ENCODE data around the gene SSC5D. TPM values are rescaled to one million over a fixed set of nuclear protein-coding genes. Genes with fewer than 3 reads are reported as not detected.

The SSC5D gene
- total RNA-seq, 1 experiment from 2014 or later: 3.2 TPM

DNA sequence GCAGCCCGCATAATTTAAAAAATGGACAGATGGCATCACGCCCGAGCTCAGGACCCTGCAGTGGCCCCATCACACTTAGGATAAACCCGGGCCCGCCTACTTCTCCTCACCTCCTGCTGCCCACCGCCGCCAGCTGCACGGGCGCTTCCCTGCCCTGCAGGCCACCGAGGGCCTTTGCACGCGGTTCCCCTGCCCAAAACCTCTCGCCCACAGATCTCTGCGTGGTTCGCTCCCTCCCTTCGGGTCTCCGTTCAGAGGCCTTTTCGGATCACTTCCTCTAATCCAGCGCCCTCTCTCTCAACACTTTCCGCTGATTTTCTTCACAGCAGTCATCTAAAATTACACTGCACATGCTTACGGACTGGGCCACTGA lies 46.9 kb upstream of the SSC5D start:
- Histone ChIP-seq H3K18ac (ENCODE audit: insufficient read length, low read depth, low read length) (no peak overlapping the region), H4K91ac (ENCODE audit: insufficient read length, low read depth, low read length) (no peak overlapping the region), H4K8ac (replicated peaks; ENCODE audit: insufficient read length, low read depth, low read length) (no peak overlapping the region), H3K9ac (ENCODE audit: extremely low read depth, insufficient read length, low read length) (no peak overlapping the region), H2BK5ac (ENCODE audit: insufficient read length, low read length) (no peak overlapping the region), H3K79me2 (ENCODE audit: insufficient read depth, low read length) (no peaks in the 10 kb centered on the region), H3K23ac (ENCODE audit: insufficient read length, low read depth, low read length) (no peak overlapping the region), H2AK5ac (ENCODE audit: insufficient read length, low read length) (no peak overlapping the region), H3K23me2 (ENCODE audit: insufficient read length, low read depth, low read length, poor library complexity, severe bottlenecking) (peaks cover 21% of the 10 kb centered on the region), H3K56ac (ENCODE audit: insufficient read length, low read depth, low read length) (no peak overlapping the region), H4K20me1 (ENCODE audit: control insufficient read depth, insufficient read depth, insufficient read length) (no peaks in the 10 kb centered on the region), H2BK12ac (ENCODE audit: insufficient read length, low read depth, low read length) (no peak overlapping the region), H2BK20ac (ENCODE audit: low read depth, low read length, poor library complexity, severe bottlenecking) (no peak overlapping the region), H3K9me3 (ENCODE audit: control insufficient read depth, low read depth, low read length) (no peaks in the 10 kb centered on the region), H3K4ac (ENCODE audit: low read depth, low read length) (no peak overlapping the region), H3K4me2 (ENCODE audit: insufficient read depth, insufficient read length, low read length) (peak overlapping the region; percentile 69), H3K27ac (ENCODE audit: insufficient read length, low read depth, low read length) (no peak overlapping the region), H2BK120ac (ENCODE audit: low read depth, low read length, poor library complexity, severe bottlenecking) (no peak overlapping the region), H2AFZ (ENCODE audit: low read length) (no peak overlapping the region), H3K27me3 (ENCODE audit: insufficient read depth, low read length) (peaks cover 30% of the 10 kb centered on the region), H3K14ac (ENCODE audit: insufficient read depth, low read length) (no peak overlapping the region), H2BK15ac (ENCODE audit: low read depth, low read length) (no peak overlapping the region), H3K79me1 (ENCODE audit: insufficient read depth, low read depth, low read length, poor library complexity, severe bottlenecking) (no peaks in the 10 kb centered on the region), H3K4me1 (ENCODE audit: insufficient read depth, low read length) (0 out of 2 replicates have a peak, but pooled peaks cover 2% of the 10 kb centered on the region), H4K5ac (ENCODE audit: insufficient read length, low read depth, low read length) (no peak overlapping the region), H3T11ph (ENCODE audit: low read length) (no peak overlapping the region)
- no peaks in the 10 kb centered on the region; a peak in 1 of 7 replicates for H3K36me3 Mint-ChIP-seq (ENCODE audit: insufficient read depth in 1 of 3, low read depth in 3 of 3)
- peaks cover 0 to 5% of the 10 kb centered on the region in 2 experiments; a peak in 3 of 5 replicates for H3K9me3 Mint-ChIP-seq
- no peak overlapping the region for H3K27ac Mint-ChIP-seq
- H3K27me3 Mint-ChIP-seq (ENCODE audit: low read depth): peaks cover 52% of the 10 kb centered on the region
- peak overlapping the region; percentile 50 to 75 for H3K4me3 Mint-ChIP-seq
- TF ChIP-seq, protein P1, sequence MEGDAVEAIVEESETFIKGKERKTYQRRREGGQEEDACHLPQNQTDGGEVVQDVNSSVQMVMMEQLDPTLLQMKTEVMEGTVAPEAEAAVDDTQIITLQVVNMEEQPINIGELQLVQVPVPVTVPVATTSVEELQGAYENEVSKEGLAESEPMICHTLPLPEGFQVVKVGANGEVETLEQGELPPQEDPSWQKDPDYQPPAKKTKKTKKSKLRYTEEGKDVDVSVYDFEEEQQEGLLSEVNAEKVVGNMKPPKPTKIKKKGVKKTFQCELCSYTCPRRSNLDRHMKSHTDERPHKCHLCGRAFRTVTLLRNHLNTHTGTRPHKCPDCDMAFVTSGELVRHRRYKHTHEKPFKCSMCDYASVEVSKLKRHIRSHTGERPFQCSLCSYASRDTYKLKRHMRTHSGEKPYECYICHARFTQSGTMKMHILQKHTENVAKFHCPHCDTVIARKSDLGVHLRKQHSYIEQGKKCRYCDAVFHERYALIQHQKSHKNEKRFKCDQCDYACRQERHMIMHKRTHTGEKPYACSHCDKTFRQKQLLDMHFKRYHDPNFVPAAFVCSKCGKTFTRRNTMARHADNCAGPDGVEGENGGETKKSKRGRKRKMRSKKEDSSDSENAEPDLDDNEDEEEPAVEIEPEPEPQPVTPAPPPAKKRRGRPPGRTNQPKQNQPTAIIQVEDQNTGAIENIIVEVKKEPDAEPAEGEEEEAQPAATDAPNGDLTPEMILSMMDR (conservative IDR thresholded peaks at IDR 0.05): no peak
- WGBS (ENCODE audit: extremely low coverage, insufficient read length, low lambda C conversion rate): no CpG with 5 or more reads among the region's 21 CpGs
- H3K4me1 Mint-ChIP-seq: peaks cover 13 to 31% of the 10 kb centered on the region in 2 experiments
- DNase-seq: peak; percentile 46

Measured in H9 (cell line).